ENCODE data around the gene NEU3.

The NEU3 gene

GRCh38 chr11:75063741-75064314 lies 75.1 kb downstream of the NEU3 start:
- no peak for DNase-seq (ENCODE audit: low read depth in 2 of 2)

- DNase-seq (ENCODE audit: low read depth in 2 of 2), result no peak
Measured at GRCh38 chr11:75066061-75066460, 77.3 kb downstream of the NEU3 start.
